Urinary bladder (tissue), 4 donors: ENCODE data around the gene ZNF581. TPM values are rescaled to one million over a fixed set of nuclear protein-coding genes. Genes with fewer than 3 reads are reported as not detected.

Source experiments
- DNase-seq: peaks from one replicate; pipeline ENCODE4 v3.0.0-alpha.2; 2015; ENCODE audit errors: extremely low spot score
- H3K27ac ChIP-seq: one replicate; pipeline ENCODE4 v1.5.1; 2013; ENCODE audit warnings: low read depth, mild to moderate bottlenecking, moderate library complexity
- H3K36me3 ChIP-seq: one replicate; pipeline ENCODE4 v1.6.1; 2013; ENCODE audit warnings: mild to moderate bottlenecking, moderate library complexity; ENCODE audit not compliant: insufficient read depth
- H3K4me1 ChIP-seq: one replicate; pipeline ENCODE4 v1.6.1; 2013; ENCODE audit warnings: mild to moderate bottlenecking, moderate library complexity; ENCODE audit not compliant: insufficient read depth
- H3K4me3 ChIP-seq: one replicate; pipeline ENCODE4 v1.5.1; 2013; ENCODE audit warnings: low read depth, low read length
- WGBS: extraction: QIAGEN DNeasy Blood & Tissue Kit; methylation state at CpG from one replicate; pipeline ENCODE4 v1.1.7; 2013; 5-methylcytosine and 5-hydroxymethylcytosine counted together
- polyA plus RNA-seq: library from polyadenylated mRNA; stranded (reverse); fragments of 200-250 nt; gene quantifications from one replicate; pipeline ENCODE4 v1.2.3, GENCODE V29; 2013
- total RNA-seq: library from RNA; depleted of rRNA; stranded (reverse); fragments of >200 nt; gene quantifications from one replicate; pipeline ENCODE4 v1.2.3, GENCODE V29; 2014
- donor health status: healthy with polysubstance abuse.
- donor health status: healthy.

The ZNF581 gene
- total and polyA plus RNA-seq, 2 donors: 6.5 to 21.8 TPM

DNA sequence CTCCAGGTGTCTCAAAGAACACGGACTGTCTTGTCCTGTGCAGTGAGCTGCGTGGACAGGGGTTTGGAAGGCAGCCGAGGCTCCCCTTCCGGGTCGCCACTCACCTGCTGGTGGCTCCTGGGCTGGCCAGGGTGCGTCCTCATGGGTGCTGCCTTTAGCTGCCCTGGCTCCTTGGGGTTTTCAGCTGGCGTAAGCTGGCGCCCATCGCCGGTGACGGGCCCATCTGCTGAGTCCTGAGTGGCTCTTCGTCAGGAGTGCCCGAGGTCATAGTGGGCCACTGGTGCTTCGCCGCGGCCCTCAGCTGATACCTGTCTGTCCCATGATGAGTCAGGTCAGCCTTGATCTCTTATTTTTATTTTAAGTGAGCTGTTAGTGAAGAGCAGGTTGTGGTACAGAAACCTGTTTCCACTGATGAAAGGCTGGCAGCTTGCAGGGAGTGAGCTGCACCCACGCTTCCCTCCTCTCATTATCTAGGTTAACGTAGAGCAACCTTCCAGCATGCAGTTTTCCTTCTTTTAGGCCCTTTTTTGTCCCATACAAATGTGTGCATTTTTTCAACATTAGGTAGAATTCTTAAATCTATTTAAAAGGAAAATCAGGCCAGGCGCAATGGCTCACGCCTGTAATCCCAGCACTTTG is 50.0 kb downstream of the ZNF581 start:
- Histone ChIP-seq H3K27ac (no peak overlapping the region), H3K4me3 (no peak overlapping the region), H3K4me1 (no peaks in the 10 kb centered on the region), H3K36me3 (peaks cover 9% of the 10 kb centered on the region)
- WGBS: 95% methylated on average over 20 of the region's 20 CpGs
- DNase-seq: no peak

DNA sequence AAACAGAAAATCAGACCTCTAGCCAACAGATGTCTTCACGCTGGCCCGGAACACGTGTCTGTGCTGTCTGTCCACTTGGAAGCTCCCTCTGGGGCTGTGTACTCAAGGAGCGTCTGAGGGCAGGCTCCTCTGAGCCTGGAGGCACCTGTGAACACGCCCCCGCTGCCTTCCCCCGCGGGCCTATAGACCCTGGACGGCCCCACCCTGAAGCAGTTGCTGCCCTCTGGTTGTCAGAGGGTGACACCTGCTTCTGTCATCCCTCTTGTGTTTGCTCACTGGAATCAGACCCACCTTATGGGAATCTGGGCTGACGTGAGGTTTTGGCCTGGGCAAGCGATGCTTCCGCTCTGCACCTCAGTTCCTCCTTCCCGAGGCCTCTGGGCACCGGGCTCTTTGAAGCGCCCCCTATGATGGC is 50.8 kb downstream of the ZNF581 start:
- Histone ChIP-seq H3K36me3 (peaks cover 7% of the 10 kb centered on the region), H3K4me1 (no peaks in the 10 kb centered on the region), H3K4me3 (no peak overlapping the region), H3K27ac (no peak overlapping the region)
- 86% methylated on average over 15 of the region's 15 CpGs for WGBS
- DNase-seq: no peak

DNA sequence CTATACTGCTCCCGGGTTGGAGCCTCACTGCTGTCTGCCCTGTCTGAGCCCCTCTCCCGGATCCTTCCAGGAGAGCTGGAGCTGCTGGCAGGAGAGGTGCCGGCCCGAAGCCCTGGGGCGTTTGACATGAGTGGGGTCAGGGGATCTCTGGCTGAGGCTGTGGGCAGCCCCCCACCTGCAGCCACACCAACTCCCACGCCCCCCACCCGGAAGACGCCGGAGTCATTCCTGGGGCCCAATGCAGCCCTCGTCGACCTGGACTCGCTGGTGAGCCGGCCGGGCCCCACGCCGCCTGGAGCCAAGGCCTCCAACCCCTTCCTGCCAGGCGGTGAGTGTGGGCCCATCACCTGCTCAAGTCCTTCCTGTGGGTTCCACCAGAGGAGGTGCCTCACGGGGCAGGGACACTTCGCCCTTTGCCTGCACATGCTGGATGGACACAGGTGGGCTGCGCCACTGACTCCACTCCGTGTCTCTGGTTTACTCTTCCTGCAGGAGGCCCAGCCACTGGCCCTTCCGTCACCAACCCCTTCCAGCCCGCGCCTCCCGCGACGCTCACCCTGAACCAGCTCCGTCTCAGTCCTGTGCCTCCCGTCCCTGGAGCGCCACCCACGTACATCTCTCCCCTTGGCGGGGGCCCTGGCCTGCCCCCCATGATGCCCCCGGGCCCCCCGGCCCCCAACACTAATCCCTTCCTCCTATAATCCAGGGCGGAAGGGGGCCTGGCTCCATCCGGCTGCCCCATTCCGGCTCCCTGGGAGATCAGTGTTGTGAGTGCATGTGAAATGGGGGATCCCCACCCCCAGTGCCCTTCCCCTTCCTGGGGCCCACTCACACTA is 51.4 kb downstream of the ZNF581 start:
- 94% methylated on average over 37 of the region's 37 CpGs for WGBS
- Histone ChIP-seq H3K36me3 (peaks cover 7% of the 10 kb centered on the region), H3K4me1 (no peaks in the 10 kb centered on the region), H3K27ac (no peak overlapping the region), H3K4me3 (no peak overlapping the region)
- DNase-seq: no peak

Other genes with a start within 250 kb of the ZNF581 start
- gene UBE2S, start 235.9 kb upstream of the ZNF581 start, total RNA-seq: 29.9 TPM
- 17.5 TPM for gene UBE2S, start 235.9 kb upstream of the ZNF581 start, polyA plus RNA-seq
- 0.16 TPM for gene SHISA7, start 200.3 kb upstream of the ZNF581 start, total RNA-seq
- gene SHISA7, start 200.3 kb upstream of the ZNF581 start, polyA plus RNA-seq: 0.05 TPM
- gene ISOC2, start 182.0 kb upstream of the ZNF581 start, total RNA-seq: 35.1 TPM
- gene ISOC2, start 182.0 kb upstream of the ZNF581 start, polyA plus RNA-seq: 94.1 TPM
- gene C19orf85, start 178.9 kb upstream of the ZNF581 start, total RNA-seq: not detected
- 0.51 TPM for gene C19orf85, start 178.9 kb upstream of the ZNF581 start, polyA plus RNA-seq
- 0.79 TPM for gene ZNF628, start 167.0 kb upstream of the ZNF581 start, total RNA-seq
- gene ZNF628, start 167.0 kb upstream of the ZNF581 start, polyA plus RNA-seq: 11.9 TPM
- 7.1 TPM for gene NAT14, start 158.5 kb upstream of the ZNF581 start, total RNA-seq
- gene NAT14, start 158.5 kb upstream of the ZNF581 start, polyA plus RNA-seq: 27.0 TPM
- gene SSC5D, start 155.2 kb upstream of the ZNF581 start, total RNA-seq: 24.4 TPM
- gene SSC5D, start 155.2 kb upstream of the ZNF581 start, polyA plus RNA-seq: 24.4 TPM
- not detected for gene SBK2, start 106.5 kb upstream of the ZNF581 start, total RNA-seq
- gene SBK2, start 106.5 kb upstream of the ZNF581 start, polyA plus RNA-seq: not detected
- not detected for gene SBK3, start 98.1 kb upstream of the ZNF581 start, total RNA-seq
- gene SBK3, start 98.1 kb upstream of the ZNF581 start, polyA plus RNA-seq: 0.72 TPM
- 1.6 TPM for gene ZNF579, start 62.8 kb upstream of the ZNF581 start, total RNA-seq
- 10.8 TPM for gene ZNF579, start 62.8 kb upstream of the ZNF581 start, polyA plus RNA-seq
- 2.3 TPM for gene FIZ1, start 44.1 kb upstream of the ZNF581 start, total RNA-seq
- gene FIZ1, start 44.1 kb upstream of the ZNF581 start, polyA plus RNA-seq: 11.1 TPM
- 5.7 TPM for gene ZNF524, start 43.4 kb upstream of the ZNF581 start, total RNA-seq
- 30.9 TPM for gene ZNF524, start 43.4 kb upstream of the ZNF581 start, polyA plus RNA-seq
- 2.1 TPM for gene ZNF865, start 38.0 kb upstream of the ZNF581 start, total RNA-seq
- 13.7 TPM for gene ZNF865, start 38.0 kb upstream of the ZNF581 start, polyA plus RNA-seq
- gene ZNF784, start 19.1 kb upstream of the ZNF581 start, total RNA-seq: 4.7 TPM
- 9.7 TPM for gene ZNF784, start 19.1 kb upstream of the ZNF581 start, polyA plus RNA-seq
- gene ZNF580, start 2.6 kb upstream of the ZNF581 start, total RNA-seq: 4.1 TPM
- gene ZNF580, start 2.6 kb upstream of the ZNF581 start, polyA plus RNA-seq: 49.0 TPM
- gene CCDC106, start 4.6 kb downstream of the ZNF581 start, total RNA-seq: 4.1 TPM
- gene CCDC106, start 4.6 kb downstream of the ZNF581 start, polyA plus RNA-seq: 17.7 TPM
- gene U2AF2, start 11.4 kb downstream of the ZNF581 start, total RNA-seq: 44.6 TPM
- 129 TPM for gene U2AF2, start 11.4 kb downstream of the ZNF581 start, polyA plus RNA-seq
- 23.4 TPM for gene EPN1, start 31.6 kb downstream of the ZNF581 start, total RNA-seq
- gene EPN1, start 31.6 kb downstream of the ZNF581 start, polyA plus RNA-seq: 106 TPM
- not detected for gene NLRP9, start 94.8 kb downstream of the ZNF581 start, total RNA-seq
- gene NLRP9, start 94.8 kb downstream of the ZNF581 start, polyA plus RNA-seq: not detected
- gene RFPL4A, start 115.4 kb downstream of the ZNF581 start, total RNA-seq: 0.58 TPM
- gene RFPL4A, start 115.4 kb downstream of the ZNF581 start, polyA plus RNA-seq: not detected
- gene RFPL4AL1, start 125.5 kb downstream of the ZNF581 start, total RNA-seq: not detected
- not detected for gene RFPL4AL1, start 125.5 kb downstream of the ZNF581 start, polyA plus RNA-seq
- gene NLRP11, start 188.3 kb downstream of the ZNF581 start, total RNA-seq: not detected
- gene NLRP11, start 188.3 kb downstream of the ZNF581 start, polyA plus RNA-seq: not detected
- not detected for gene NLRP4, start 192.9 kb downstream of the ZNF581 start, total RNA-seq
- gene NLRP4, start 192.9 kb downstream of the ZNF581 start, polyA plus RNA-seq: not detected